GM18868 (cell line): ENCODE measurements around the gene CCDC93.

Source experiments
- ATAC-seq: cut with Tn5 transposase; IDR thresholded peaks from one replicate; pipeline ENCODE4 v1.9.1; 2021; ENCODE audit warnings: mild to moderate bottlenecking, moderate library complexity; ENCODE audit not compliant: unreplicated experiment

The CCDC93 gene

GRCh38 chr2:117994729-117995128 lies 19.1 kb downstream of the CCDC93 start:
- ATAC-seq, result no peak

- ATAC-seq, result no peak
Measured at GRCh38 chr2:117989854-117990438, 23.9 kb downstream of the CCDC93 start.

GRCh38 chr2:117987121-117987520 lies 26.7 kb downstream of the CCDC93 start:
- ATAC-seq, result no peak

- no peak for ATAC-seq
Measured at GRCh38 chr2:117985092-117985491, 28.8 kb downstream of the CCDC93 start.

GRCh38 chr2:117984208-117984607 lies 29.7 kb downstream of the CCDC93 start:
- no peak for ATAC-seq

- no peak for ATAC-seq
Measured at GRCh38 chr2:117983040-117983439, 30.8 kb downstream of the CCDC93 start.

DNA sequence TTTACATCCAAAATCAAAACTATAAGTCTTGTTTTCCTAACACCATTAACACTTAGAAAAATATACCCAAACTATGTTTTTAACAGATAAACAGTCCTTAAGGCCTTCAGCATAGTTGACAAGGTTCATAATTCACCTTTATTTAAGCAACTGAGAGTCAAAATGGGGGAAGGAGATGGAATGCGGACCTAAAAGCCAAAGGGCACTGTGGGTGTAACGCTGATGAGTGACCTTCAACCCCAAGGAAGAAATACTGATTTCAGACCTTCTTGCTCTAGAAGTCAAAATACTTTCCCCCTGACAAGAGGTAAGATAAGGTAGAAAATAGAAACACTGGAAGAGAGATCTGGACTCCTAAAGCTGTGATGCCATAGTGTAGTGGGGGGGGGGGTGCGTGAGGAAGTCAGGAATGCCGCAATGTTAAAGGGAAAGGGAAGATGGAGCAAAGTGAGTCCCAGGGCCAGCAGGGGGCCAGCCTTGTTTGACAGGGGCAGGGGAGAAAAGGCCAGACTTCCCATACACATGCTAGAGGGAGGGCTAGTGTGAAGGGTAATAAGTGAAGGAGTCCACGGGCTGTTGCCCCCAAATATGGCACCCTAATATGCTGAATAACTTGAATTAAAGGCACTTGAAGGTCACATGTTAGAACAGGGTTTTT lies 31.4 kb downstream of the CCDC93 start:
- no peak for ATAC-seq

DNA sequence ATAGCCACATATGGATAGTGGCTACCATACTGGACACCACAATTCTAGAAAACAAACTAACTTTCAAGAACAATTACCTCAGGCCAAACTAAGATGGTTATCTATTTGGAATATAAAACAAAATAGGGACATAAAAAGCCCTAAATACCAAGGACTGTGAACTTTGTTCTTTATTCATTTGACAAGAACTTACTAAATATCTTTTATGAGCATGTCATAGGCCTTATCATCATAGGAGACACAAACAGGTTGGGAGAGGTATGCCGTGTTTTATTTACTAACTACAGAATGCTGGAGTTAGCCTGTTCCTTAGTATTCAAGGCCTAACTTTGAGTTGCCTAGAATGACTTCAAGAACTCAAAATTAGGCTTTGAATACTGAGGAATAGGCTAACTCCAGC lies 32.1 kb downstream of the CCDC93 start:
- no peak for ATAC-seq

DNA sequence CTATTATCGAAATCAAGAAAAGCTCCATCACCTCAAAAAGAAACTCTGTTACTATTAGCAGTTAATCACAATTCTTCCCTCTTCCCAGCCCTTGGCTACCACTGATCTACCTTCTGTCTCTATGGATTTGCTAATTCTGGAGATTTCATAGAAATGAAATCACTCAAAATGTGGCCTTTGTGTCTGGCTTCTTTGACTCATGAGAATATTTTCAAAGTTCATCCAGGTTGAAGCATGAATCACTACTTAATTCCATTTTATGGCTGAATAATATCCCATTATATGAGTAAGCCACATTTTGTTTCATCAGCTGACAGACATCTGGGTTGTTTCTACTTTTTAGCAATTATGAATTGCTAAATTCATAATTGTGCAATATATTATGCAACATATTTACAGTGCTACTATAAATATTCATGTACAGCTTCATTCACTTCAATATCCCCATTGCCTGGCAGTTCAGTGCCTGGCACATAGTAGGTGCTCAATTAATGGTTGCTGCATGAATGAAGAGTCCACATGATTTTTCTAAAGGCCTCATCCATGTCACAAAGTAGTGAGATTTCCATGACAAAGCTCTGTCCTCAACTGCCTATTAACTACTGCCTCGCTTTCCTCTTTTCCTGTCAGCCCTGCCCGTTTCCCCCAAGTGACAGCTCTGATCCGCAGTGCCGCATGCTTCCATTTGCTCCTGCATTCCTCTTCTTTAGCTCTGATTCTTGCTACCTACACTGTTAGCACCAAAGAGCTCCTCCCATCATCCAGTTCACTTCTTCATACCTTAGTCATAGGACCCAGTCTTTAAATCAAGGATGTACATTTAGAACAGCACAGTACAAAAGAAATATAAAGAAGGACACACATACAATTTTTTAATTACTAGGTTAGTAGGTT lies 32.8 kb downstream of the CCDC93 start:
- no peak for ATAC-seq

- no peak for ATAC-seq
Measured at GRCh38 chr2:117979911-117980701, 33.8 kb downstream of the CCDC93 start.

DNA sequence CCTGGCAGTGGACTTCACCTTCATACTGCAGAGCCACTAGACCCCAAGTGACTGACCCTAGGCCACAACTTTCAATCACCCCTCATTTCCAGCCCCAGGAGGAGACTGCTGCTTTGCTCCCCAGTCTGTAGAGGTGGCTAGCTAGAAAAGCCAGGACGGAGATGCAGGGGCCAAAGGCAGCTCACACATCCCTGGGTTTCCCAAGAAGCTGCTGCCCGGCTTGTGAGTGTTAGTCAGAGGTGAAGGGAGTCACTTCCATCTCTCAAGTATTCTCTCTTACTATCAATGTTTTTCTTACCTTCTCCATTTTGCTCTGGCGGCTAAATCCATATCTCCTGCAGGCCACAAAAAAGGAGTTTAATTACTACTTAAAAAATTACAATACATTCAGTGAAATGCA lies 36.2 kb downstream of the CCDC93 start:
- ATAC-seq, result no peak

DNA sequence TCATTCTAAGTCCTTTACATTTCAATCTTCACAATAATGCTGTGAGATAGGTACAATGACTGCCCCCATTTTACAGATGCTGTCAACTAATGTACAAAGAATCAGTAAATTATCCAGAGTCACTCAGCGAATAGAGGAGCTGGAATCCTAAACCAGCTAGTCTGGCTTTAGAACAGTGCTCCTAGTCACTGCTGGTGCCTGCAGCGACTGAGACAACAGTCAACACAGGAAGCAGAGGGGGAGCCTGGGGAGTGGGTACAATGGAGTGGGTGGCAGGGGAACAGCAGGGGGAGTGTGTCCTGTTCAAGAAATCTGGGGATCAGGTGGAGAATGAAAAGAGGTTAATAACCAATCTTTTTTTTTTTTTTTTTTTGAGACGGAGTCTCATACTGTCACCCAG lies 37.3 kb downstream of the CCDC93 start:
- ATAC-seq, result no peak

DNA sequence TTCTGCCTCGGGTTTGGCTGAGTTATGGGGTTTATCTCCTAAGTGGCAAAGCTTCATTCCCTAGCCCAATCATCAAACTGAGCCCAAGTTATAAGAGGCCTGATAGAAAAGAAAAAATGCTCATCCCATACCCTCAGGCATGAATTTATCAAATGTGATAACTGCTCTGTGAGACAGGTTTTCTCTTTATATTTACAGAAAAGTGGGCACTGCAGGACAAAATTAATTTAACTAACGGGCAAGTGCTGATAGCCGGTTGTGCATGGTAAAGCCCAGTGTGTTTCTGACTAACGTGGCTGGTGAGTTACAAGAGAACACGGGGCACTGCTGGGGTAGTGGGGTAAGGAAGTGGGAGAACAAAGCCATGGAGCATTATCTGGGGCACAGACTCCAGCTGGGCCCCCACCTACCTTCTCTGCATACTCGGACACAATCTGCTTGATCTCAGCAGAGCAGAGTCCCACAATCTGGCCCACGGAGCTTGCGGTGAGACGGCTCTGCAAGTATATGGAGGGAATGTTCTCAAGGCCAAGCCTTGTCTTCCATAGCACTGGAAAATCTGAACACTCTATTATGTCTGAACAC lies 40.3 kb downstream of the CCDC93 start:
- ATAC-seq, result no peak

DNA sequence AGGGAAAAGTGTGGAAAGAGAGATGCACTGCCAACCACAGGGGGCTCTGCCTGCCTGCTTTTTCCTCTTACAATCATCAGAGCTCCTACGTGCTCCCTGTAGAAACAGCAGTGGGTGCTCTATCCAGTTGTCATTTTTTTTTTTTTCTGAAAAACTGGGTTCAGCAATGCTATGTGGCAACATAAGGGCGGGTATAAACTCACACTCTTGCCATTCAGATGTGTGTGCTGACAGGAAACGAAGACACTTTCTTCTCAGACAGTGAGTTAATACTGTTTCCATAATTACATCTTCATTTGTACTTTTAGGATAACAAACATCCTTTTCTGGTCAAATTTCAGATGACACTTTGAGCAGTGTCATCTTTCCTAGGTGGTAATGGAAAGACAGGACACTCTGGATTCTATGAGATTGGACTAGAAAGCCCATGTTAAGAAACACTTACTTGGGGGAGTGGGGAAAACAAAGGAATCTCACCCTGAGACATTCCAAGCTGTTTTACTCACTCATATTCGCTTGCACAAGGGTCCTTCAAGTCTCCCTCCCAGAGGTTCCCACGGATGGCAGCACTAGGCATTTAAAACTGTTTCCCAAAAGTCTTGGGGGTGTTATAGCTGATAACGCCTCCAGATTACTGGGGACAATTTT lies 41.3 kb downstream of the CCDC93 start:
- ATAC-seq, result no peak

- no peak for ATAC-seq
Measured at GRCh38 chr2:117968722-117969121, 45.1 kb downstream of the CCDC93 start.

DNA sequence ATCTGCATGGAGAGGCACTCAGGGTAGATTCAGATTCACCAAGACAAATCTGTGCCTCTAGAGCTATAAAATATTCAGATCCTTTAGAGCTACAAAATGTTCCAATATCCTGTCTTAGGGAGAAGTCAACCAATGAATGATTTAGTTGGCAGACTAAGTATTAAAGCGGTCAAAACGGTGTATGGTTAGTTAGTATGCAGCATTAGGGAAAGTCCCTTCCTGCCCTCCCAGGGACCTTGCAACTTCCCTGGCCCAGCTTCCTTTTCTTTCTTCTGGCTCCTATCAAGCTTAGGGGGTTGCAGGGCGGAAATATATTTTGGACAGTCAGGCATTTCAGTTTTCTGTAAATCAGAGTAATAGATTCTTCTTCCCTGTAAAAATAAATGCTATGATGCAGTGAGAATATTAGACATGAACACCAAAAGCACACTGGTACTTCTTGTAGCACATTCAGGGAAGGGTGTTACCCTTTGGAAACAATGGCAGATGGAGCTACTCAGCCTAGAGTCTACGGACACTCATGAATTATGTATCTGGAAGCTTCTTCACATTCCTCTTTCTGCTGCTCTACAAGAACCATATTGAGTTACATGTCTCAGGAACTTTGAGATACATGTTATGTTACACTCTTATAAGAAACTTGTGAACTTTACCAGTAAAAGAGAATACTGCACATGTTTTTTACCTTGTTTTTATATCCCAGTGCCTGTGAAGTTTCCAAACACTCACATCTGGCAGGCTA lies 45.7 kb downstream of the CCDC93 start:
- ATAC-seq, result peak; percentile 46

DNA sequence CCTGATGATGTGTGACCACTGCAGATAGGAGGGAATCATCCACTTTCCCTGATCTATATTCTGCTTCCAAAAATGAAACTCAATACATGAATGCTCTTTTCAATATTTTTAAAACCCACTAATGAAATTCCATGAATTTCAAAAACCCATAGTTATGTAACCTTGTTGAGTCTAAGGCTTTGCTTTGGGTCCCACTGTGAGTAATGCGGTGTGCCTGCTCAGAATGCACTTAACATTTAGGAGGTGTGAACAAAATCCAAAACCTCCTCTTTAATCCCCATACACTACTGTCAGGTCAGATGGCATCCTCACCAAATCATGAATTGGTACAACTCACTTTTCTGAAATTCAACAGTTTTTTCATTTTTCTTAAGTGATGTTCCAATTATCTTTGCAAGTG lies 50.4 kb downstream of the CCDC93 start:
- ATAC-seq, result no peak

DNA sequence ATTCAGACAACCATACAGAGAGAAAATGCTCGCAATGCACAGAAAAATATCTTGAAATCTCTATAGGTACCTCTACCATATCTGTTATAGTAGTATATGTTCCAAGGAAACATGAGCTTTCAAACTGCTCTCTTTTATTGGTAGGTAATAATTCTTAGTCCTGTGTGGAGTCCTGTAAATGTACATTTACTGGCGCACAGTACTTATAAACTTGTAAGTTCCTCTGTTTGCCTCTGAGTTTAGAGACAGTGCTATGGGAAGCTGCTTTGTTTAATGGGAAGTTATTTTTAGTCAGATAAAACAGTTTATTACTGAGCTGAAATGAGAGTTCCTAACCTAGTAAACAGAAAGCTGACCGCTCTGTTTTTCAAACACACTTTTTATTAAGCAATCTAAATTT lies 52.7 kb downstream of the CCDC93 start:
- ATAC-seq, result no peak

DNA sequence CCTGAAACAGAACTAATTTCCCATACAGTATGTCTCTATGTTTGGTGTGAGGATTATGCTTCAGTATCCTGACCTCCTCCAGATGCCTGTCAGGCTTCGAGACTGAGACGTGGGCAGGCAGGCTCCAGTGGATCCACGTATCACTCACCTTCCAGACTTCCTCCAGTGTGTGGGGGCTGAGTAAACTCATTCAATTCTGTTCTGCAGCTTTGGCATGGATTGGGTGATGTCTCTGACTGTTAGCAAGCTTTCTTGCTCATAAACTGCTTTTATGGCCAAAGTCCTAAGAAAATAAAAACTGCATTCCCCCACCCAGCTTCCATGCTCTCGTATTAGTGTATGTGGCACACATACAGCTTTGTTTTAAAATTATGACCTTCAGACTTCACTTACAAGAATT lies 53.6 kb downstream of the CCDC93 start:
- no peak for ATAC-seq

DNA sequence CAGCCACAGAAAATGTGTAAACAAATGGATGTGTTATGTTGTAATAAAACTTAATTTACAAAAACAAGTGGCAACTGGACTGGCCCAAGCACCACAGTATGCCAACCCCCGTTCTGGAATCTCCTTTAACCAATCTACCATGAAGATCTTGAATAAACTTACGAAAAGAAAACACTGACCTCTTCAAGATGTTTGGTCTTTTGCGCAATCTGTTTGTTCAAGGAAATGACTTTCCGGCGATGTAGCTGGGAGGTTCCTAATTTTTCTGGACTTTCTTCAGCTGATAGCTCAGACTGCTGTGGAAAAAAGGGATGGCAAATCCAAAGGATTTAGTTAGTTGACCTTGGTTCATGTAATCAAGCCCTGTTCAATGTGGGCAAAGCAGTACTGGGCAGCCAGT lies 55.7 kb downstream of the CCDC93 start:
- no peak for ATAC-seq
